ENCODE results near the gene KRT20. TPM values are rescaled to one million over a fixed set of nuclear protein-coding genes. Genes with fewer than 3 reads are reported as not detected.
A peak's percentile ranks its signal among the peaks of the same experiment; 100 is the strongest.

Gene KRT20
- total RNA-seq, 4 donors from 2014 or later, result not detected

- TF ChIP-seq CTCF (IDR thresholded peaks at IDR 0.05), result no peak
- no peak for TF ChIP-seq EP300 (IDR thresholded peaks at IDR 0.05)
- no peak for TF ChIP-seq POLR2A (IDR thresholded peaks at IDR 0.05)
- no peak overlapping the region for H3K4me3 ChIP-seq
- H3K27ac ChIP-seq, result no peak overlapping the region
- no peaks in the 10 kb centered on the region for H3K27me3 ChIP-seq
- WGBS, 2 donors, result 98% methylated on average over 4 of the region's 4 CpGs
- H3K36me3 ChIP-seq, result peaks cover 0 to 23% (median 0%) of the 10 kb centered on the region in 3 donors
- peaks cover 0 to 9% (median 0%) of the 10 kb centered on the region in 4 donors for H3K4me1 ChIP-seq
- H3K9me3 ChIP-seq, result no peaks in the 10 kb centered on the region
- DNase-seq (ENCODE audit: low spot score in 2 of 2), result no peak
These were observed 49.0 kb downstream of the KRT20 start for GRCh38 chr17:40836020-40836419.

- H3K4me3 ChIP-seq, result no peak overlapping the region
- H3K27ac ChIP-seq, result no peak overlapping the region
- TF ChIP-seq CTCF (IDR thresholded peaks at IDR 0.05) (no peak), EP300 (IDR thresholded peaks at IDR 0.05) (no peak), POLR2A (IDR thresholded peaks at IDR 0.05) (no peak)
These were observed 51.2 kb downstream of the KRT20 start for GRCh38 chr17:40833882-40834281.

GRCh38 chr17:40832840-40833239, 52.2 kb downstream of the KRT20 start:
- no peak overlapping the region for H3K4me3 ChIP-seq
- H3K27me3 ChIP-seq, result no peaks in the 10 kb centered on the region
- no peak for TF ChIP-seq POLR2A (IDR thresholded peaks at IDR 0.05)
- TF ChIP-seq EP300 (IDR thresholded peaks at IDR 0.05), result no peak
- TF ChIP-seq CTCF (IDR thresholded peaks at IDR 0.05), result no peak
- no peak for DNase-seq (ENCODE audit: low spot score in 2 of 2)
- peaks cover 0 to 18% (median 0%) of the 10 kb centered on the region in 4 donors for H3K4me1 ChIP-seq
- H3K9me3 ChIP-seq, result no peaks in the 10 kb centered on the region
- H3K36me3 ChIP-seq, result peaks cover 0 to 23% (median 0%) of the 10 kb centered on the region in 3 donors
- peak overlapping the region in 2 of 4 donors; percentile 27 to 49 for H3K27ac ChIP-seq
- WGBS, 2 donors, result 58 to 60% methylated on average over 3 of the region's 3 CpGs

More at GRCh38 chr17:40833882-40834281, 51.2 kb downstream of the KRT20 start:
- Histone ChIP-seq H3K36me3 (peaks cover 0 to 23% (median 0%) of the 10 kb centered on the region in 3 donors), H3K9me3 (no peaks in the 10 kb centered on the region), H3K27me3 (no peaks in the 10 kb centered on the region), H3K4me1 (peaks cover 0 to 17% (median 0%) of the 10 kb centered on the region in 4 donors)
- DNase-seq (ENCODE audit: low spot score in 2 of 2), result no peak

GRCh38 chr17:40830085-40830776, 54.8 kb downstream of the KRT20 start:
- Histone ChIP-seq H3K27me3 (no peaks in the 10 kb centered on the region), H3K36me3 (peaks cover 0 to 12% (median 0%) of the 10 kb centered on the region in 3 donors), H3K27ac (peak overlapping the region in 1 of 4 donors; percentile 83), H3K9me3 (no peaks in the 10 kb centered on the region), H3K4me1 (peaks cover 0 to 23% (median 0%) of the 10 kb centered on the region in 4 donors), H3K4me3 (no peak overlapping the region)
- WGBS, 2 donors, result 91 to 92% methylated on average over 2 of the region's 2 CpGs
- DNase-seq (ENCODE audit: low spot score in 2 of 2), result no peak
- TF ChIP-seq POLR2A (IDR thresholded peaks at IDR 0.05) (no peak), EP300 (IDR thresholded peaks at IDR 0.05) (no peak), CTCF (IDR thresholded peaks at IDR 0.05) (no peak)

- Histone ChIP-seq H3K9me3 (no peaks in the 10 kb centered on the region), H3K4me1 (peaks cover 0 to 23% (median 0%) of the 10 kb centered on the region in 4 donors), H3K4me3 (peak overlapping the region in 1 of 4 donors; percentile 2), H3K27me3 (no peaks in the 10 kb centered on the region), H3K36me3 (no peaks in the 10 kb centered on the region), H3K27ac (peak overlapping the region; percentile 44 to 84 (median 82))
- no peak for DNase-seq (ENCODE audit: low spot score in 2 of 2)
- peak; percentile 50 to 83 for TF ChIP-seq EP300 (IDR thresholded peaks at IDR 0.05)
- no peak for TF ChIP-seq POLR2A (IDR thresholded peaks at IDR 0.05)
- WGBS, 2 donors, result 40 to 43% methylated on average over 4 of the region's 4 CpGs
These were observed 56.5 kb downstream of the KRT20 start for GRCh38 chr17:40828454-40829044.
